GM19463 (cell line): ENCODE data around the gene FTCD.

ENCODE experiments used
- ATAC-seq: cut with Tn5 transposase; IDR thresholded peaks from one replicate; pipeline ENCODE4 v1.9.1; 2021; ENCODE audit warnings: mild to moderate bottlenecking, moderate library complexity; ENCODE audit not compliant: unreplicated experiment

FTCD gene

DNA sequence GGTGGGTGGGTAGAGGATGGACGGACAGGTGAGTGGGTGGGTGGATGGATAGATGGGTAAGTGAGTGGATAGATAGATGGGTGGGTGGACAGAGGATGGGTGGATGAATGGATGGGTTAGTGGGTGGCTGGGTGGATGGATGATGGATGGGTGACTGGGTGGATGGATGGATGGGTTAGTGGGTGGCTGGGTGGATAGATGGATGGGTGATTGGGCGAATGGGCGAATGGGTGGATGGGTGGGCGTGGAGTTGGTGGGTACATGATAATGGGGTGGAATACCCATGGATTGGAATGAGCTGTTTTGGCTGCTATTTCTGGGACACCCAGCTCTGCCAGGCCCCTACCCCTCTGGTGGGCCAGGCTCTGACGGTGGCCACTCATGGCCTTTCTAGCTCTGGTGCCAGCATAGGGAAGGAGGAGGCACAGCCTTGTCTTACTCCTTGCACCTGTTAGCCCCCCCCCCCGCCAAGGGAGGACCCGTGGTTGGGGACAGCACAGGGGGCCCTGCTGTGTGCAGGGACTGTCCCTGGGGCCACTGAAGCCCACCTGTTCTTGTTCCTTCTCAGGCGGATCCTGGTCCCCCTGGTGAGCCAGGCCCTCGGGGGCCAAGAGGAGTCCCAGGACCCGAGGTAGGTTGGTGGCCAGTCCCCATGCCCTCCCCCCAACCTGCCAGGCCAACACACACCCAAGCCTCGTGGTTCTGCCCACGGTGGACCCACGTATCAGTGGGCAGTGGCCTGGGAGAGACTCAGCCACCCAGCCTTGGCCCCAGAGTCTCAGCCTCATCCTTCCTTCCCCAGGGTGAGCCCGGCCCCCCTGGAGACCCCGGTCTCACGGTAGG is 31.1 kb downstream of the FTCD start:
- ATAC-seq = no peak

DNA sequence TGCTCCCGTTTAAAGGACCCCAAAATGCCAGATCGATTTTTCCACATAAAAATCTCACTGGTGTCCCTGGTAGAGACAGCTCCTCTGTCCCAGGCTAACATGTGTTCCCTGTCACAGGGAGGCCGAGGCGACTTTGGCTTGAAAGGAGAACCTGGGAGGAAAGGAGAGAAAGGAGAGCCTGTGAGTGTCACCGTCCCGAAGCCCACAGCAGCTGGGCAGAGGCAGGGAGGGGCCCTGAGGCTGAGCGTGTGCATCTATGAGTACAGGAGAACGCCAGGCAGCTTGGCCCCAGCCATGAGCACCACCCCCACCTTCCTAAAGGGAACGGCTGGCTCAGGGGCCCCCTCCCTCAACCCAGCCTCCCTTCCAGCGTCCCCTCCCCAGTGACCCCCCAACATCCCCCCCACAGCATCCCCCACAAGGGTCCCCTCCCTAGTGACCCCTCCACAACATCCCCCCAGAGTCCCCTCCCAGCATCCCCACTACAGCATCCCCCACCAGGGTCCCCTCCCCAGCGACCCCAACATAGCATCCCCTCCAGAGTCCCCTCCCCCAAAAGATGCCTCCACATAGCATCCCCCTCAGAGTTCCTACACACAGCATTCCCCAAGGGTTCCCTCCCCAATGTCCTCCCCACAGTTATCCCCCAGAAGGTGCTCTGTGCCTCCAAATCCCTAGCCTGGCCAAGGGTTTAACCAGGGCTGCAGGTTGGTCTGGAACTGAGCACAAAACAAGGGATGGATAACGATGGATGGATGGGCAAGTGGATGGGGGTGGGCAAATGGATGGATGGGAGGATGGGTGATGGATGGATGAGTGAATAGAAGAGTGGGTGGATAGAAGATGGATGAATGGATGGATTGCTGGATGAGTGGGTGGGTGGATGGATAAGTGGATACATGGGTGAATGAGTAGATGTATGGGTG is 32.4 kb downstream of the FTCD start:
- ATAC-seq = no peak

DNA sequence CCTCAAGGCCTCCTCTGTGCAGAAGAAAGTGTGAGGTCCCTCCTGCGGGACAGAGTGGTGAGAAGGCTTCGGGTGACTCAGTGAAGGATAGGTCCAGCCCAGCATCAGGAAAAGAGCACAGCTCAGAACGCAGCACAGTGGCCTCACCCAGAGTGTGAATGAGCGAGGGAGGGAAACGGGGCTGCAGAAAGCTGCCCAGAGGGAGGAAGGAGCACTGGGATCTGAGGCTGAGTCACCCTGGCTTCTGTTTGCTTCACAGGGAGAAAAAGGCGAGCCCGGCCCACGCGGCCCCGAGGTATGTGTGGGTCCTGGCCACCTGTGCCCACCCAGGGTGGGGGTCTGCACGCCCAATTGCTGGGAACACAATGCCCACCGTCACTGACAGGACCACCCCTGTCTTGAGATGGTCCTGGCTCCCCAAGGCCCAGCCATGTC is 33.1 kb downstream of the FTCD start:
- ATAC-seq = no peak

DNA sequence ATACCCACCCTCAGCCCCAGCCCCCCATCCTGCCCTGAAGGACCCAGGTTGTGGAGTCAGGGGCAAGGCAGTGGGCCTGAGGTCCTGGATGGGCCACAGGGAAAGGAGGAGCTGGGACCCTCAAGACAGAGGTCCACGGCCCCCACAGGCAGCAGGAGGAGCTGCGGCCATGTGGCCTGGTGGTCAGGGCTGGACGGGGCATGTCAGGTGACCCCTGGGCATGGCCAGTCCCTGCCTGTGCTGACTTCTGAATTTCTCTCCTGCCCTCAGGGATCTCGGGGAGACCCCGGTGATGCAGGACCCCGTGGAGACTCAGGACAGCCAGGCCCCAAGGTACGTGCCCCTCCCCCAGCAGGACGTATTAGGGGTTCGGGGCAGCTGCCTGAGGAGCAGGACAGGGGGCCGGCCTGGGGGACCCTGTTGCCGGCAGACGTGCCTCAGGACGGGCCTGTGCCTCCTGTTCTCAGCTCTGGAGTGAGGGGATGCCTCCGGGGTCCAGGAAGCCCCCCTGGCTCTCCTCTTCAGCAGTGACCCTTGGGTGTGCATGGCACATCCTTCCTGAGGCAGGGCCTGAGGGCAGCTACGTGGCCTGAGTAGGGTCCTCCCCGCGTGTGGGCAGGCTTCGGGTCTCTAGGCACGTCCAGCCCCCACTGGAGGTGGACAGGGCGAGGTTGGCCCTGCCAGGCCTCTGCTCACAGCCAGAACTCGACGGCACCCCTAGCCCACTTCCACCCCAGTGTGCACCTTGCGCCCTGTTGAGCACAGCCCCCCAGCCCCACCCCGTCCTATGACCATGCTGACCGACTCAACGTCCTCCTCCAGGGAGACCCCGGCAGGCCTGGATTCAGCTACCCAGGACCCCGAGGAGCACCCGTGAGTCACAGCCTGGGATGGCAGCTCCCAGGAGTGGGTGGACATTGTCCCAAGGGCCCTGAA is 33.8 kb downstream of the FTCD start:
- no peak for ATAC-seq

DNA sequence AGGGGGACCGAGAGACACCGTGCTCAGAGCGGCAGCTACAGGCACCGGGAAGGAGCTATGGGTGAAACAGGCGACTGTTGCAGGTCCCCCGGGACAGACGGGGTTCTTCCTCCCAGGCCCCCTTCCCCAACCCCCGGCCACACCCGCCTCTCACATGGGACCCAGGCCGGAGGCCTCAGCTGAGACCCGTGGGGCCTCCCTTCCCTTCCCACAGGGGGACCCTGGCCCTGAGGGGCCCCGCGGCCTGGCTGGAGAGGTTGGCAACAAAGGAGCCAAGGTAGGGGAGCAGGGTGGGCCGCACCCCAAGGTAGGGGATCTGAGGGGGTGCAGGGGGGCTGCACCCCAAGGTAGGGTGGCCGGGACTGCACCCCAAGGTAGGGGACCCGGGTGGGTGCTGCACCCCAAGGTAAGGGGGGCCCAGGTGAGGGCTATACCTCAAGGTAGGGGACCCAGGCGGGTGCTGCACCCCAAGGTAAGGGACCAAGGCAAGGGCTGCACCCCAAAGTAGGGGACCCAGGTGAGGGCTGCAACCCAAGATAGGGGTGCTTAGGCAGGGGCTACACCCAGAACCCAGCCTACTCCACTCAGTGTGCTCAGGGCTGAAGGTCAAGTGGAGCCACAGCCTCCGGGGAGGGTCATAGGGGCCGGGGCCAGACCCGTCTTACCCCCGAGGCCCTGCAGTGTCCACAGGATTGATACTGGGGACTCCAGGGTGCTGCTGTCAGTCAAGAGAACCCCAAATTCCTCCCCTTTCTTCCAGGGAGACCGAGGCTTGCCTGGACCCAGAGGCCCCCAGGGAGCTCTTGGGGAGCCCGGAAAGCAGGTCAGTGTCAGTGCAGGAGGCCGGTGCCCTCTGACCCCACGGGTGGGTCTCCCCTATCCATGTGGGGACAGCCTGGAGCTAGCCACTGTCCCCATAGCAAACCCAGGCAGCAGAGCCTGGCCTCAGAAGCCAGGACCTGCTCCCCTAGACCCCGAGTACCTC is 34.8 kb downstream of the FTCD start:
- ATAC-seq = no peak

DNA sequence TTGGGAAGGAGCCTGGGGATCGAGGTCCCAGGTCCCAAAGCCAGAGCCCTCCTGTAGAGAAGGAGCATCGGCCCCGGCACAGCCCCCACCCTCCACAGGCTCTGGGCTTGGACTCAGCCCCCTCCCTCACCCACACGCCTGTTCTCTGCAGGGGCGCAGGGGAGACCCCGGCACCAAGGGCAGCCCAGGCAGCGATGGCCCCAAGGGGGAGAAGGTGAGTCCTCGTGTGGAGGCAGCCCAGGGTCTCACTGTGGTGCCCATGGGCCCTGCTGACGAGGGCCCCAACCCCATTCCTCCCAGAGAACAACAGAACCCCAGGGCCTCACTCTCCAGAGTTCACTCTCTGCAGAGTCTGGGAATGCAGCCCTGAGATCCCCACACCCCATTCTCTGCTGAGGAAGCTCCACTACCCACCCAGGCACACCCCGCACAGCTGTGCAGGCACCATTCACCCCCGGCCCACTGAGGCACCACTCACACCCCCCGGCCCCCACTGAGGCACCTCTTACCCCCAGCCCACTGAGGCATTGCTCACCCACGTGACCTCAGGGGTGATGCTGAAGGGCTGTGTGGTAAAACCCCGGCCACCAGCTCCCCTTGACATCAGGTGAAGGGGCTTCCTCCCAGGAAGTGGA is 35.6 kb downstream of the FTCD start:
- ATAC-seq = no peak

DNA sequence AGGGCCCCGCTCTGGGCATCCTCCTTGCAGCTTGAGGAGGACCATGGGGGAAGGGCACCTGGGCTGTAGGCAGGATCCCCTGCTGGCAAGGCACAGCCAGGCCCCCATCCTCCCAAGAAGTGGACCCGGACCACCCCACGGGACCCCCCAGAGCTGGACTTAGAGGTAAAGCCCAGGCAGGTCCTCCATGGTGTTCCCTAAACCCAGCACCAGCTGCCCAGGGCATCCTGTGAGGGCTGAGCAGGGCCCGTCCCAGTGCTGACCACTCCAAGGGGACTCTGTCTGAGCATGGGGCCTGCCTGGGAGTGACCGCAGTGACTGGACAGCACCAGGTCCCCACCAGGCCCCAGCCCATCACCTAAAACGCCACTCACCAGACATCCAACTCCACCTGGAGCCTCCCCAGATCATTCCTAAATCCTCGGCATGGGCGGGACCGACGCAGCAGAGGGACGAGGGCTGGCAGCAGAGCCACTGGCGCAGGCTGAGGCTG is 36.2 kb downstream of the FTCD start:
- no peak for ATAC-seq

DNA sequence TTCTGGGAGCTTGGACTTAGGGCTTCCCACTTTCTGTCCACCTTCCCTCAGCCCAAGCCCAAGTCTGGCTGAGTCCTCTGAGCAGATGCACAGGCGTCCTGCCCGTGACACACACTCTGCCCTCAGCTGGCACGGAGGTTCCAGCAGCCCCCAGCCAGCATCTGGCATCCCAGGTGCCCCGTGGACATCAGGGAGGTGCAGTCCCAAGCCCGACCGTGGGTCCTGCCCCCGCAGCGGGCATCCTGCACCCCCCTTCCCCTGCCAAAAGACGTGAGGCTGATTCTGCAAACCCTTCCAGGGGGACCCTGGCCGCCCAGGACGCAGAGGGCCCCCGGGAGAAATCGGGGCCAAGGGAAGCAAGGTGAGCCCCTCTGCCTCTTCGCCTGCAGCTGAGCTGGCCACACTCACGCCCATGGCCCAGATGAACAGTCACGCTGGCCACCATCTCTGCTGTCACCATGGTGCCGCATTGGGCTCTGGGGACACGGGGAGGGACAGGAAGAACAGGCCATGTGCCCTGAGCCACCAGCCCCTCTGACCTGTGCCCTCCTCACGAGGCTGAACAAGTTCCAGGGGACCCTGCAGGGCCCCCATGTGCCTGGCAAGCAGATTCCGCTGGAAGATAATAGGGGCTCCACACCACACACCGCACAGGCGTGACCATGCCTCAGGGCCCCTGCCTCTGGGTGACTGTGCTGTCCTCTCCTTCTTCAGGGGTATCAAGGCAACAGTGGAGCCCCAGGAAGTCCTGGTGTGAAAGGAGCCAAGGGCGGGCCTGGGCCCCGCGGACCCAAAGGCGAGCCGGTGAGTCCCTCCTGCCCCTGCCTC is 36.8 kb downstream of the FTCD start:
- no peak for ATAC-seq

DNA sequence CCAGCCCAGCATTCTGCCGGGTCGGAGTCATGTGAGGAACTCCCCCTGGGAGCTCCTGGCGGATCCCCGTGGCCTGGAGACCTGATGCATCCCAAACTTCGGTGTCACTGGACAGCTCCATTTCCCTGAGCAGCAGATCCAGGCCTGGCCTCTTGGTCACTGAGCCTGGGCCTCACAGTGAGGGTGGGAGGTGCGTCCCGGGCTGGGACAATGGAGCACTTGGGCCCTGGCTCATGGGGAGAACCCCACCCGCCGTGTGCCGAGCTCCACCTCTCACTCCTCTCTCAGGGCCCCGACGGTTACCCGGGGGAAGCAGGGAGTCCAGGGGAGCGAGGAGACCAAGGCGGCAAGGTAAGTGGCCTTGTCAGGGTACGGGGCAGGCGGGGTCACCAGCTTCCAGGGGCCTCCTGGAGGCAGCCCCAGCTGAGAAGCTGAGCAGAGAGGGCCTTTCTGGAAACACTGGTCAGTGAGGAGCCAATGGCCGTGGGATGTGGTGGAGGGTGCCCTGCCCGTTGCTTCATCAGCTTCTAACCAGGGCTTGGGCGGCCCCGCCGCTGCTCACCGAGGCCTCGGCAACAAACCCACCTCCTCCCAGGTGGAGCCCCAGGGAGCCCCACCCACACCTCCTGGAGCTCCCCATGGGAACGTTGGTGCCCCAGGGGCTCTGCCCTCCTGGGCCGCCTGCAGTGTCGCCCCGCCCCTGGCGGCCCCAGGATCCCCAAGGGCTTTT is 37.6 kb downstream of the FTCD start:
- ATAC-seq = no peak

DNA sequence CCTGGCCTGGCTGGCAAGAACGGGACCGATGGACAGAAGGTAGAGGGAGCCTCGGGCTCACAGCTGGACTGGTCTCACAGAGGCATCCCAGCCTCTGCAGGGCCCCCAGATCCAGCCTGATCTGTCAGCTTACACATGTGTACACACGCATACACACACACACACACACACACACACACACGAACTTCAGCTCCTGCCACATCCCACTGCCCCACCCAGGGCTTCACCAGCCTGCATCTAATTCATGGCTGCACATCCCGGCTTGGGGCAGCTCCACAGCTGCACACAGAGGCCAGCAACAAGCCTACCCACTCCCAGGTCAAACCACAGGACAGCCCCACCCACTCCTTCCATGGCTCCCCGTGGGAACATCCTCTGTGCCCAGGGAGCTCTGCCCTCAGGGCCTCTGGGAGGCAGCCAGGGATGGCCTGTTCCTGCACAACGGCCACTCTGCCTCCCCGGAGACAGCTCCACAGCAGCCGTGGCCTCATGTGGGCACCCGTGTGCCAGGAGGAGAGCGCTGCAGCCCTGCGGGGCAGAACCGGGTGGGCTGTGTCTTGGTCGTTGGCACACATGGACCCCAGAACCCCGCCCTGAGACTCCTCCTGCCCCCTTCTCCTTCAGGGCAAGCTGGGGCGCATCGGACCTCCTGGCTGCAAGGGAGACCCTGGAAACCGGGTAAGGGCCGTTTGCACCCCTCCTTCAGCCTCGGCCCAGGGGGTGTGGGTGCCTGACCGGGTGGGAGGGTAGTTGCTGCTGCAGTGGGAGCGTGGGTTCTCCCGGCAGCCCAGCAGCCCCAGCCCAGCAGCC is 38.4 kb downstream of the FTCD start:
- ATAC-seq = no peak

DNA sequence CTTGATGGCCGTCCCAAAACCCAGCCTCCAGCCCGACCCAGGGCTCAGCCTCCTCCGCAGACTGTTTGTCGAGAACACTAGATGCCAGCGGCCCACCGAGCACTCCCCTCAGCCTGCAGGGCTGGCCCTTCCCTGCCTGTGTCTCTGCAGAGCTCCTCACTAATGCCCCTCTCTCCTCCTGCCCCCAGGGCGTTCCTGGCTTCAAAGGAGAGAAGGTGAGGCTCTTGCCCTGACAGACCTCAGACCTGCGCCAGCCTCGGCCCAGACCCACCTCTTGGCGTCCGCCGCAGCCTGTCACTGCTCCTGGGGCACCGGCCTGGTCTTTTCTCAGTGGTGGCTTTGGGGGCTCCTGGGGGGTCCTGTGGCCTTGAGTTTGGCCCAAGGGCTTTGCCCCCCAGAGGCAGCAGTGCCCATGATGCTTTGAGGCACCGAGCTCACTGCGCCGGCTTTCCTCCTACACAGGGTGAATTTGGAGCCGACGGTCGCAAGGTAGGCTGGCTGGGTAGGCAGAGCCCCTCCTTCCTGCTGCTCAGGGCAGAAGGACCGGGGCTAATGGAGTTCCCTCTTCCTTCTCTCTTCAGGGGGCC is 39.1 kb downstream of the FTCD start:
- no peak for ATAC-seq

DNA sequence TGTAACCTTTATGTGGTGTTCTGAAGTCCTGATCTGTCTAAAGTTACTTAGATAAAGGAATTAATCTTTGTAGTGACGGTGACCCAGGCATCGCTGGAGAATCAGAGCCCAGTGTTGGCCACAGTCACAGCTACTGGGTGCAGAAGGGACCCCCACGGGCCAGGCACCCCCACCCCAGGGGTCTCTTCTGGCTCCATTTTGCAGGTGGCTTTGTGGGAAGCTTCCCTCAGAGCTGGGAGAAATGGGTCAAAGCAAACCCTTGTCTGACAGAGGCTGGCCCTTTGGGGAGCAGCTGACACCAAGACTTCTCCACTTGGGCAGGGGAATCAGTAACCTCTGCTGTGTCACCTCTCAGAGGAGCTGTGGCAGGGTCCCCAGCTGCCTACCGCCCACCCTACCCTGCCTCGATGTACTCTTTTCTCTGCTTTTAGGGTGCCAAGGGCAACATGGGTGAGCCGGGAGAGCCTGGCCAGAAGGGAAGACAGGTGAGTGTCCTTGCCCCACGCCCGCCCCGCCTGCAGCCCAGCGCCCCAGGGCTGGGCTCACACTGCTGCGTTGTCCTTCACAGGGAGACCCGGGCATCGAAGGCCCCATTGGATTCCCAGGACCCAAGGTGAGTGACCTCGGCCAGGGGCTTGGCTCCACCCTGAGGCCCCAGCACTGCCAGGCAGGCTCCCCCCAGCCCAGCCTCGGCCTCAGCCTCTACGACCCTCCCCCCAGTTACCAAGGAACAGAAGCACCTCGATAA is 39.8 kb downstream of the FTCD start:
- no peak for ATAC-seq

DNA sequence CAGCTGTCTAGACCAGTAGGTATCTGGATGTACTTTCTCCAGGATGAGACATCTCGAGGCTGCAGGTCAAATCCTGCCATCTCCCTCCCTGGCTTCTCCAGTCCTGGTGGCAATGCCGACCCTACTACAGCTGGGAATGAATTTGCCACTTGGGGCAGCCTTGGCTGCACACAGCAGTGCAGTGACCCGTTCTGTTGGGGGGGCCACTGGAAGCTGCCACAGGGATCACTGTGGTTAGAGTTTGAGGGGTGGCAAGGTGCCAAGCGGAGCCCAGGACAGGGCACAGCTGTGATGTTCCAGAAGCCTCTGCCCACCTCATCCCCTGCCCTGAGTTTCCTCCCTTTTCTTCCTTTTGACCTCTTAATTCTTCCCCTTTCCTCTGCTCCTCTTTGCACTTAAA is 40.4 kb downstream of the FTCD start:
- ATAC-seq = no peak

DNA sequence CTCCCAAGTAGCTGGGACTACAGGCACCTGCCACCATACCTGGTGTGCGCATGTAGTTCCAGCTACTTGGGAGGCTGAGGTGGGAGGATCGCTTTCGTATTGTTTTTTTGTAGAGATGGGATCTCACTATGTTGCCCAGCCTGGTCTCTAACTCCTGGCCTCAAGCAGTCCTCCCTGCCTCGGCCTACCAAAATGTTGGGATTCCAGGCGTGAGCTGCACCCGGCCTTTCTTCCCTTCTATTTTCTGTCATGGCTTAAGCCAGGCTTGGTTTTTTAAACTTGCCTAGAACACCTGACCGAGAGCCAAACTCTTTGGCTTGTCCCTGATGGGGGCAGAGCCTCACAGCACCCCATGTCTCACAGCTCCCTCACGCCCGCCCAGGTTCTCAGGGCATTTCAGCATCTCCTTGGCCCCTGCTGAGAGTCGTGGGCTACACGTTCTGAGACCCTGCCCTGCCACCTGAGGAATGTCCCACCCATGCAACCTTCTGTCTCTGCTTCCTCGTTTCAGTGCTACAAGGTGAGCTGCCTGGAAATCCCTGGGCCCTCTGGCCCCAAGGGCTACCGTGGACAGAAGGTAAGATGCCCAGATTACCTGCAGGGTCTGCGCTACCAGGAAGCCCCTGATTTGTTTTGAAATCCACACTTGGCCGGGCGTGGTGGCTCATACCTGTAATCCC is 41.7 kb downstream of the FTCD start:
- ATAC-seq = no peak

DNA sequence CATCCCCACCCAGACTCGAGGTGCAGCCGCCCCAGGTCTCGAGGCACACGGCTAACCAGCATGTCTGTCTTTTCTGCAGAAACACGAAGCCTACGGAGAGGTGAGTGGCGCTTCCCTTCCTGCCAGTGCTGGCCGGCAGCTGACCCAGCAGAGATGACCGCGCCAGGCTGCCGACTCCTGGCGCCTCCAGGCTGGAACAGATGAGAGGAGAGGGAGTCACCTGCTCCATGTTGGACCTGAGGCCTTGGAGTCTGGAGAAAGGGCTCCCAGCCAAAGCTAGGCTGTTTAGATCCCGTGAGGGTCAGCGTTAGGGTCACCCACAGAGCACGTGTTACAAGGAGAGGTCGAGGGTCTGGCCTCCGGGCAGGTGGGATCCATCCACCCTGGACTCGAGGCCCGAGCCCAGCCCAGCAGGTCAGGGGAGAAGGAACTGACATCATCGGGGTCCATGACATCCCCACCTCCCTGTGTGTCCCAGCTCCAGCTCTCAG is 42.6 kb downstream of the FTCD start:
- ATAC-seq = no peak
